Suprapubic skin (tissue), 3 donors: Measurements from ENCODE around the gene MYO1E.

Experiments
- POLR2AphosphoS5 ChIP-seq, 3 donors: sonication (generic); formaldehyde crosslinking; IDR thresholded peaks; one replicate each; pipeline ENCODE4 v1.6.1; 2017; ENCODE audit warnings: antibody characterized with exemption in 3 of 3
- TF ChIP-seq, protein P1 (sequence below), 2 donors: fragments of 200-600 bp in 1 of 2; fragments of 450-650 bp in 1 of 2; sonication (generic) in 1 of 2; IDR thresholded peaks; one replicate each; pipeline ENCODE4 v1.5.1; 2016 to 2019; ENCODE audit warnings: antibody characterized with exemption in 2 of 2, mild to moderate bottlenecking in 1 of 2, moderate library complexity in 1 of 2

DNA sequence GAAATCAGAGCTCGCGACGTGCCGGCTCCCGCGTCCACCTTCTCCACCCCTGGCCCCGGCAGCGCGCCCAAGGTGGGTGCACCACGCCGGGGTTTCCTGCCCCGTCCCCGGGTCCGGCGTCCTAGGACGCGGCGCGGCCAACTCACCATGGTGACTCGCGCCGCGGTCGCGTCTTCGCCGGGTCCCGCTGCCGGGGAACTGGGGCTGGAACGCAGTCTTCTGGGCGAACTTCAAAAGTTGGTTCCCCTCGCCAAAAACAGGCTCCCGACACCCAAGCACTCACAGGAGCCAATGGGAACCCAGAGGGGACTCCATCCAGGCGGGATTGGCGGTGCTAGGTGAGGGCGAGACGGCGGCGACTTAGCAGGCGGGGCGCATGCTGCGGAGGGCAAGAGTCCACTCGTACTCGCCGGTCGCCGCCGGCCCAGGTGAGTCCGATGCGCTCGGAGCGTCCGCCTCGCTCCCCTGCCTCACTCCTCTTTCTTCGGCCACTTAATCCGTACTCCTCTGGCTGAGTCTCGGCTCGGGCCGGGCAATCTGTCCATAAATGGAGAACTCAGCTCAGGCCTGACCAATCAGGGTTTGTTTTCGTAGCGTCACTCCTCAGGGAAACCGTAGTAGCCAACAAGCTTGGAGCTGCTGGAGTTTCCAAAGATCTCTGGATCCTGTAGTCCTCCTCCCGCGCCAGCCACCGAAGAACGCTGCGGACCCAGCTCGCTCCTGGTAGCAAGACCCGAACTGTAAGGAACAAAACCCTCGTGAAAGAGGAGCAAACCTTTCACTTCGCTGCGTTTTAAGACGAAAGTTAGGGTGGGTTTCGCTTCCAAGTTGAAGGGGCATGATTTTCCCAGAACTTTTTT, at the start of gene MYO1E:
- TF ChIP-seq, protein P1, sequence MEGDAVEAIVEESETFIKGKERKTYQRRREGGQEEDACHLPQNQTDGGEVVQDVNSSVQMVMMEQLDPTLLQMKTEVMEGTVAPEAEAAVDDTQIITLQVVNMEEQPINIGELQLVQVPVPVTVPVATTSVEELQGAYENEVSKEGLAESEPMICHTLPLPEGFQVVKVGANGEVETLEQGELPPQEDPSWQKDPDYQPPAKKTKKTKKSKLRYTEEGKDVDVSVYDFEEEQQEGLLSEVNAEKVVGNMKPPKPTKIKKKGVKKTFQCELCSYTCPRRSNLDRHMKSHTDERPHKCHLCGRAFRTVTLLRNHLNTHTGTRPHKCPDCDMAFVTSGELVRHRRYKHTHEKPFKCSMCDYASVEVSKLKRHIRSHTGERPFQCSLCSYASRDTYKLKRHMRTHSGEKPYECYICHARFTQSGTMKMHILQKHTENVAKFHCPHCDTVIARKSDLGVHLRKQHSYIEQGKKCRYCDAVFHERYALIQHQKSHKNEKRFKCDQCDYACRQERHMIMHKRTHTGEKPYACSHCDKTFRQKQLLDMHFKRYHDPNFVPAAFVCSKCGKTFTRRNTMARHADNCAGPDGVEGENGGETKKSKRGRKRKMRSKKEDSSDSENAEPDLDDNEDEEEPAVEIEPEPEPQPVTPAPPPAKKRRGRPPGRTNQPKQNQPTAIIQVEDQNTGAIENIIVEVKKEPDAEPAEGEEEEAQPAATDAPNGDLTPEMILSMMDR (IDR thresholded peaks at IDR 0.05): no peak
- TF ChIP-seq POLR2AphosphoS5 (IDR thresholded peaks at IDR 0.05): peak; percentile 43 to 85 (median 83)
